Stimulated activated CD8-positive, alpha-beta memory T cell treated with anti-CD3 and anti-CD28 coated beads, Interleukin-12 subunit alpha, Interleukin-12 subunit beta, amount 100 ng/mL, for 24 hours (primary cell): ENCODE data around the gene SIL1.
A peak's percentile ranks its signal among the peaks of the same experiment; 100 is the strongest.
"Not testable (repeated sequence)": the region's sequence is repeated elsewhere in the genome, so short reads cannot be mapped to it uniquely, and the experiment has no call there.

ENCODE experiments used
- DNase-seq: peaks from one replicate; pipeline ENCODE4 v3.0.0-alpha.2; 2020; ENCODE audit errors: extremely low read depth

SIL1 gene

GRCh38 chr5:139197710-139198669 lies at the start of gene SIL1:
Gene SIL1 (minus strand): TSS chr5:139198368. CDS start chr5:139127843, 70,525 bp downstream.
- peak; percentile 96 for DNase-seq

- DNase-seq = peak; percentile 42
These were observed 48.2 kb upstream of the SIL1 start for GRCh38 chr5:139246394-139246793.

- DNase-seq = no peak
These were observed 47.6 kb upstream of the SIL1 start for GRCh38 chr5:139245637-139246339.

- DNase-seq = no peak
These were observed 45.3 kb upstream of the SIL1 start for GRCh38 chr5:139243425-139243970.

- DNase-seq = no peak
These were observed 43.0 kb upstream of the SIL1 start for GRCh38 chr5:139241139-139241538.

- DNase-seq = no peak
These were observed 38.3 kb upstream of the SIL1 start for GRCh38 chr5:139236479-139236878.

GRCh38 chr5:139232147-139232724 lies 34.1 kb upstream of the SIL1 start:
- no peak for DNase-seq

GRCh38 chr5:139228201-139228803 lies 30.1 kb upstream of the SIL1 start:
- DNase-seq = no peak

GRCh38 chr5:139226131-139226530 lies 28.0 kb upstream of the SIL1 start:
- no peak for DNase-seq

- no peak for DNase-seq
These were observed 25.3 kb upstream of the SIL1 start for GRCh38 chr5:139223481-139223880.

- DNase-seq = no peak
These were observed 24.2 kb upstream of the SIL1 start for GRCh38 chr5:139222346-139222745.

- not testable (repeated sequence) for DNase-seq
These were observed 19.9 kb upstream of the SIL1 start for GRCh38 chr5:139218038-139218437.

- DNase-seq = no peak
These were observed 17.2 kb upstream of the SIL1 start for GRCh38 chr5:139215107-139215975.

- DNase-seq = no peak
These were observed 16.5 kb upstream of the SIL1 start for GRCh38 chr5:139214646-139215045.

GRCh38 chr5:139212906-139213305 lies 14.7 kb upstream of the SIL1 start:
- DNase-seq = no peak

GRCh38 chr5:139212486-139212885 lies 14.3 kb upstream of the SIL1 start:
- no peak for DNase-seq

- no peak for DNase-seq
These were observed 12.4 kb upstream of the SIL1 start for GRCh38 chr5:139210585-139210984.

- DNase-seq = no peak
These were observed 9.3 kb upstream of the SIL1 start for GRCh38 chr5:139207297-139208000.

GRCh38 chr5:139205586-139205985 lies 7.4 kb upstream of the SIL1 start:
- DNase-seq = no peak

- DNase-seq = no peak
These were observed 7.0 kb upstream of the SIL1 start for GRCh38 chr5:139205124-139205523.
